HepG2 (cell line): ENCODE results near the gene KDM3B. TPM values are rescaled to one million over a fixed set of nuclear protein-coding genes. Genes with fewer than 3 reads are reported as not detected.

Experiments used
- AHDC1 ChIP-seq: sonication (generic); formaldehyde crosslinking; IDR thresholded peaks from 2 replicates; pipeline ENCODE4 v1.5.1; 2020; ENCODE audit warnings: mild to moderate bottlenecking, missing genetic modification reagents, borderline replicate concordance
- CERS6 ChIP-seq: sonication (generic); formaldehyde crosslinking; IDR thresholded peaks from 2 replicates; pipeline ENCODE4 v1.5.0; 2020; ENCODE audit warnings: missing genetic modification reagents
- NFIB ChIP-seq: sonication (generic); formaldehyde crosslinking; IDR thresholded peaks from 2 replicates; pipeline ENCODE4 v1.9.0; 2021; ENCODE audit warnings: missing genetic modification reagents, mild to moderate bottlenecking, borderline replicate concordance
- NR3C1 ChIP-seq: sonication (generic); formaldehyde crosslinking; IDR thresholded peaks from 2 replicates; pipeline ENCODE4 v1.4.0; 2020; ENCODE audit warnings: missing genetic modification reagents
- POLR2AphosphoS2 ChIP-seq: IDR thresholded peaks from 2 replicates; pipeline ENCODE4 v1.6.1; 2011; ENCODE audit warnings: low read depth, low read length, improper control_type of control experiment
- RELA ChIP-seq: sonication (generic); formaldehyde crosslinking; IDR thresholded peaks from 2 replicates; pipeline ENCODE4 v1.4.0; 2020; ENCODE audit warnings: missing genetic modification reagents
- ZNF839 ChIP-seq: sonication (generic); formaldehyde crosslinking; IDR thresholded peaks from 2 replicates; pipeline ENCODE4 v1.4.0; 2020; ENCODE audit warnings: missing genetic modification reagents, mild to moderate bottlenecking, borderline replicate concordance
- ZSCAN21 ChIP-seq: sonication (generic); formaldehyde crosslinking; IDR thresholded peaks from 2 replicates; pipeline ENCODE4 v1.8.0; 2022; ENCODE audit warnings: mild to moderate bottlenecking, missing genetic modification reagents, moderate library complexity, borderline replicate concordance
- polyA plus RNA-seq, 8 experiments: library from polyadenylated mRNA; depleted of rRNA in 3 of 8; stranded (reverse) in 7 of 8; unstranded in 1 of 8; fragments of >200 nt; fragmentation: Illumina TruSeq in 4 of 8; extraction: Trizol in 4 of 8; gene quantifications; 2 replicates each; pipeline versions ENCODE4 v1.2.1 to v1.2.3, GENCODE V29; 2011 to 2016; ENCODE audit warnings: low read depth in 4 of 8, missing spikeins in 1 of 8, mixed read lengths in 1 of 8; ENCODE audit not compliant: insufficient read depth in 1 of 8
- total RNA-seq, 5 experiments: library from RNA; depleted of rRNA; stranded (reverse); fragments of >200 nt; fragmentation: Illumina TruSeq; extraction: Trizol; gene quantifications; 2 replicates each; pipeline ENCODE4 v1.2.3, GENCODE V29; 2016; ENCODE audit warnings: low read depth in 1 of 5
- TF ChIP-seq, protein P1 (sequence below): IDR thresholded peaks from 2 replicates; pipeline ENCODE4 v1.6.1; 2016; ENCODE audit warnings: low read depth, missing genetic modification reagents, missing compliant biosample characterization
- TF ChIP-seq, protein P2 (sequence below): sonication (generic); formaldehyde crosslinking; IDR thresholded peaks from 2 replicates; pipeline ENCODE4 v1.4.0; 2020; ENCODE audit warnings: missing genetic modification reagents

Gene KDM3B
- total and polyA plus RNA-seq, 2 of the 13 experiments (the other 11 are each of a cell fraction or from before 2014, with no cell fraction given) = 19.7 to 34.3 TPM

- TF ChIP-seq, protein P1, sequence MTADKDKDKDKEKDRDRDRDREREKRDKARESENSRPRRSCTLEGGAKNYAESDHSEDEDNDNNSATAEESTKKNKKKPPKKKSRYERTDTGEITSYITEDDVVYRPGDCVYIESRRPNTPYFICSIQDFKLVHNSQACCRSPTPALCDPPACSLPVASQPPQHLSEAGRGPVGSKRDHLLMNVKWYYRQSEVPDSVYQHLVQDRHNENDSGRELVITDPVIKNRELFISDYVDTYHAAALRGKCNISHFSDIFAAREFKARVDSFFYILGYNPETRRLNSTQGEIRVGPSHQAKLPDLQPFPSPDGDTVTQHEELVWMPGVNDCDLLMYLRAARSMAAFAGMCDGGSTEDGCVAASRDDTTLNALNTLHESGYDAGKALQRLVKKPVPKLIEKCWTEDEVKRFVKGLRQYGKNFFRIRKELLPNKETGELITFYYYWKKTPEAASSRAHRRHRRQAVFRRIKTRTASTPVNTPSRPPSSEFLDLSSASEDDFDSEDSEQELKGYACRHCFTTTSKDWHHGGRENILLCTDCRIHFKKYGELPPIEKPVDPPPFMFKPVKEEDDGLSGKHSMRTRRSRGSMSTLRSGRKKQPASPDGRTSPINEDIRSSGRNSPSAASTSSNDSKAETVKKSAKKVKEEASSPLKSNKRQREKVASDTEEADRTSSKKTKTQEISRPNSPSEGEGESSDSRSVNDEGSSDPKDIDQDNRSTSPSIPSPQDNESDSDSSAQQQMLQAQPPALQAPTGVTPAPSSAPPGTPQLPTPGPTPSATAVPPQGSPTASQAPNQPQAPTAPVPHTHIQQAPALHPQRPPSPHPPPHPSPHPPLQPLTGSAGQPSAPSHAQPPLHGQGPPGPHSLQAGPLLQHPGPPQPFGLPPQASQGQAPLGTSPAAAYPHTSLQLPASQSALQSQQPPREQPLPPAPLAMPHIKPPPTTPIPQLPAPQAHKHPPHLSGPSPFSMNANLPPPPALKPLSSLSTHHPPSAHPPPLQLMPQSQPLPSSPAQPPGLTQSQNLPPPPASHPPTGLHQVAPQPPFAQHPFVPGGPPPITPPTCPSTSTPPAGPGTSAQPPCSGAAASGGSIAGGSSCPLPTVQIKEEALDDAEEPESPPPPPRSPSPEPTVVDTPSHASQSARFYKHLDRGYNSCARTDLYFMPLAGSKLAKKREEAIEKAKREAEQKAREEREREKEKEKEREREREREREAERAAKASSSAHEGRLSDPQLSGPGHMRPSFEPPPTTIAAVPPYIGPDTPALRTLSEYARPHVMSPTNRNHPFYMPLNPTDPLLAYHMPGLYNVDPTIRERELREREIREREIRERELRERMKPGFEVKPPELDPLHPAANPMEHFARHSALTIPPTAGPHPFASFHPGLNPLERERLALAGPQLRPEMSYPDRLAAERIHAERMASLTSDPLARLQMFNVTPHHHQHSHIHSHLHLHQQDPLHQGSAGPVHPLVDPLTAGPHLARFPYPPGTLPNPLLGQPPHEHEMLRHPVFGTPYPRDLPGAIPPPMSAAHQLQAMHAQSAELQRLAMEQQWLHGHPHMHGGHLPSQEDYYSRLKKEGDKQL (CRISPR knock-in tag) = no peak
- TF ChIP-seq CERS6 (CRISPR knock-in tag) = no peak
- peak; percentile 12; the same call in 1 of the 2 replicates for TF ChIP-seq POLR2AphosphoS2
- TF ChIP-seq, protein P2, sequence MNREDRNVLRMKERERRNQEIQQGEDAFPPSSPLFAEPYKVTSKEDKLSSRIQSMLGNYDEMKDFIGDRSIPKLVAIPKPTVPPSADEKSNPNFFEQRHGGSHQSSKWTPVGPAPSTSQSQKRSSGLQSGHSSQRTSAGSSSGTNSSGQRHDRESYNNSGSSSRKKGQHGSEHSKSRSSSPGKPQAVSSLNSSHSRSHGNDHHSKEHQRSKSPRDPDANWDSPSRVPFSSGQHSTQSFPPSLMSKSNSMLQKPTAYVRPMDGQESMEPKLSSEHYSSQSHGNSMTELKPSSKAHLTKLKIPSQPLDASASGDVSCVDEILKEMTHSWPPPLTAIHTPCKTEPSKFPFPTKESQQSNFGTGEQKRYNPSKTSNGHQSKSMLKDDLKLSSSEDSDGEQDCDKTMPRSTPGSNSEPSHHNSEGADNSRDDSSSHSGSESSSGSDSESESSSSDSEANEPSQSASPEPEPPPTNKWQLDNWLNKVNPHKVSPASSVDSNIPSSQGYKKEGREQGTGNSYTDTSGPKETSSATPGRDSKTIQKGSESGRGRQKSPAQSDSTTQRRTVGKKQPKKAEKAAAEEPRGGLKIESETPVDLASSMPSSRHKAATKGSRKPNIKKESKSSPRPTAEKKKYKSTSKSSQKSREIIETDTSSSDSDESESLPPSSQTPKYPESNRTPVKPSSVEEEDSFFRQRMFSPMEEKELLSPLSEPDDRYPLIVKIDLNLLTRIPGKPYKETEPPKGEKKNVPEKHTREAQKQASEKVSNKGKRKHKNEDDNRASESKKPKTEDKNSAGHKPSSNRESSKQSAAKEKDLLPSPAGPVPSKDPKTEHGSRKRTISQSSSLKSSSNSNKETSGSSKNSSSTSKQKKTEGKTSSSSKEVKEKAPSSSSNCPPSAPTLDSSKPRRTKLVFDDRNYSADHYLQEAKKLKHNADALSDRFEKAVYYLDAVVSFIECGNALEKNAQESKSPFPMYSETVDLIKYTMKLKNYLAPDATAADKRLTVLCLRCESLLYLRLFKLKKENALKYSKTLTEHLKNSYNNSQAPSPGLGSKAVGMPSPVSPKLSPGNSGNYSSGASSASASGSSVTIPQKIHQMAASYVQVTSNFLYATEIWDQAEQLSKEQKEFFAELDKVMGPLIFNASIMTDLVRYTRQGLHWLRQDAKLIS (CRISPR knock-in tag) = no peak
- TF ChIP-seq ZSCAN21 (CRISPR knock-in tag) = peak; percentile 29; the same call in 1 of the 2 replicates
- no peak for TF ChIP-seq NFIB (CRISPR knock-in tag)
- no peak for TF ChIP-seq NR3C1 (CRISPR knock-in tag)
- TF ChIP-seq AHDC1 (CRISPR knock-in tag) = no peak
- 0 out of 2 replicates have a peak, but pooled peaks have one; percentile 31 for TF ChIP-seq RELA
- TF ChIP-seq ZNF839 = no peak
Observed at GRCh38 chr5:138352071-138352721, at the start of gene KDM3B (continued).
